SKM-1 (cell line): ENCODE results near the gene SH3BP2.

Experiments
- DNase-seq: peaks from one replicate; lab custom pipeline; 2025; ENCODE audit not compliant: unreplicated experiment; lab: John Stamatoyannopoulos, UW

SH3BP2 gene

GRCh38 chr4:2792711-2793585 lies at the start of gene SH3BP2:
Gene SH3BP2, plus strand, starts transcription at chr4:2793085. Its CDS starts 27,533 bp downstream, at chr4:2820618.
- peak; percentile 78 for DNase-seq

- DNase-seq = no peak
These were observed 49.1 kb upstream of the SH3BP2 start for GRCh38 chr4:2743518-2744445.

- DNase-seq = no peak
These were observed 48.2 kb upstream of the SH3BP2 start for GRCh38 chr4:2744576-2745270.

- no peak for DNase-seq
These were observed 47.4 kb upstream of the SH3BP2 start for GRCh38 chr4:2745516-2745915.

GRCh38 chr4:2745981-2746806 lies 46.7 kb upstream of the SH3BP2 start:
- no peak for DNase-seq

- DNase-seq = no peak
These were observed 45.8 kb upstream of the SH3BP2 start for GRCh38 chr4:2746891-2747695.

- DNase-seq = no peak
These were observed 41.9 kb upstream of the SH3BP2 start for GRCh38 chr4:2750719-2751605.

GRCh38 chr4:2753436-2753835 lies 39.4 kb upstream of the SH3BP2 start:
- DNase-seq = no peak

- DNase-seq = no peak
These were observed 37.8 kb upstream of the SH3BP2 start for GRCh38 chr4:2754848-2755819.

GRCh38 chr4:2755821-2756690 lies 36.8 kb upstream of the SH3BP2 start, which contains the start of gene TNIP2:
Gene TNIP2, minus strand, starts transcription at chr4:2756336. Its CDS starts 47 bp downstream, at chr4:2756289.
- peak; percentile 89 for DNase-seq

GRCh38 chr4:2756691-2757350 lies 36.1 kb upstream of the SH3BP2 start:
- no peak for DNase-seq

- no peak for DNase-seq
These were observed 35.5 kb upstream of the SH3BP2 start for GRCh38 chr4:2757426-2757825.

GRCh38 chr4:2761035-2761923 lies 31.6 kb upstream of the SH3BP2 start:
- DNase-seq = no peak

- no peak for DNase-seq
These were observed 30.8 kb upstream of the SH3BP2 start for GRCh38 chr4:2762048-2762447.
